H9 (cell line): ENCODE results near the gene BRD9. TPM values are rescaled to one million over a fixed set of nuclear protein-coding genes. Genes with fewer than 3 reads are reported as not detected.

Experiments
- DNase-seq: peaks from one replicate; pipeline ENCODE4 v3.0.0-alpha.2; 2017
- H2AFZ ChIP-seq: one replicate; pipeline ENCODE4 v1.6.1; 2013; ENCODE audit warnings: mild to moderate bottlenecking, low read length, control low read depth, moderate library complexity
- H2AK5ac ChIP-seq: 2 replicates; pipeline ENCODE4 v1.6.1; 2013; ENCODE audit warnings: low read length, control low read depth, mixed read lengths; ENCODE audit not compliant: insufficient read length
- H2BK120ac ChIP-seq: one replicate; pipeline ENCODE4 v1.6.1; 2013; ENCODE audit warnings: low read depth, mild to moderate bottlenecking, low read length, control low read depth, inconsistent platforms; ENCODE audit not compliant: poor library complexity, severe bottlenecking
- H2BK12ac ChIP-seq: 2 replicates; pipeline ENCODE4 v1.6.1; 2013; ENCODE audit warnings: low read length, control low read depth, mixed read lengths, low read depth; ENCODE audit not compliant: insufficient read length
- H2BK15ac ChIP-seq: 2 replicates; pipeline ENCODE4 v1.6.1; 2013; ENCODE audit warnings: low read depth, low read length, control low read depth
- H2BK20ac ChIP-seq: one replicate; pipeline ENCODE4 v1.6.1; 2013; ENCODE audit warnings: low read depth, mild to moderate bottlenecking, low read length, control low read depth, inconsistent platforms; ENCODE audit not compliant: poor library complexity, severe bottlenecking
- H2BK5ac ChIP-seq: 2 replicates; pipeline ENCODE4 v1.6.1; 2013; ENCODE audit warnings: low read length, control low read depth, mixed read lengths; ENCODE audit not compliant: insufficient read length
- H3K14ac ChIP-seq: 2 replicates; pipeline ENCODE4 v1.6.1; 2013; ENCODE audit warnings: low read length, control low read depth; ENCODE audit not compliant: insufficient read depth
- H3K18ac ChIP-seq: 2 replicates; pipeline ENCODE4 v1.6.1; 2013; ENCODE audit warnings: low read depth, mild to moderate bottlenecking, mixed read lengths, low read length, control low read depth; ENCODE audit not compliant: insufficient read length
- H3K23ac ChIP-seq: 2 replicates; pipeline ENCODE4 v1.6.1; 2013; ENCODE audit warnings: low read length, control low read depth, mixed read lengths, low read depth; ENCODE audit not compliant: insufficient read length
- H3K23me2 ChIP-seq: 2 replicates; pipeline ENCODE4 v1.6.1; 2013; ENCODE audit warnings: low read depth, mild to moderate bottlenecking, mixed read lengths, low read length, control low read depth; ENCODE audit not compliant: insufficient read length, poor library complexity, severe bottlenecking
- H3K27ac ChIP-seq: 2 replicates; pipeline ENCODE4 v1.5.1; 2013; ENCODE audit warnings: low read length, control low read depth, mixed read lengths, low read depth; ENCODE audit not compliant: insufficient read length
- H3K27me3 ChIP-seq: 2 replicates; pipeline ENCODE4 v1.6.1; 2013; ENCODE audit warnings: low read length, control low read depth, inconsistent platforms; ENCODE audit not compliant: insufficient read depth
- H3K4ac ChIP-seq: 2 replicates; pipeline ENCODE4 v1.6.1; 2013; ENCODE audit warnings: low read depth, mild to moderate bottlenecking, control low read depth, inconsistent platforms, low read length, moderate library complexity
- H3K4me1 ChIP-seq: 2 replicates; pipeline ENCODE4 v1.6.1; 2013; ENCODE audit warnings: low read length, control low read depth, inconsistent platforms; ENCODE audit not compliant: insufficient read depth
- H3K4me2 ChIP-seq: 2 replicates; pipeline ENCODE4 v1.6.1; 2013; ENCODE audit warnings: low read length, control low read depth, mixed read lengths; ENCODE audit not compliant: insufficient read length, insufficient read depth
- H3K56ac ChIP-seq: 2 replicates; pipeline ENCODE4 v1.6.1; 2013; ENCODE audit warnings: low read depth, mild to moderate bottlenecking, mixed read lengths, low read length, control low read depth; ENCODE audit not compliant: insufficient read length
- H3K79me1 ChIP-seq: 2 replicates; pipeline ENCODE4 v1.6.1; 2013; ENCODE audit warnings: low read depth, mild to moderate bottlenecking, moderate library complexity, low read length, control low read depth, inconsistent platforms; ENCODE audit not compliant: insufficient read depth, poor library complexity, severe bottlenecking
- H3K79me2 ChIP-seq: 2 replicates; pipeline ENCODE4 v1.6.1; 2013; ENCODE audit warnings: low read length, control low read depth, inconsistent platforms; ENCODE audit not compliant: insufficient read depth
- H3K9ac ChIP-seq: 2 replicates; pipeline ENCODE4 v1.6.1; 2013; ENCODE audit warnings: low read length, control low read depth, mixed read lengths; ENCODE audit not compliant: insufficient read length; ENCODE audit errors: extremely low read depth
- H3K9me3 ChIP-seq: one replicate; pipeline ENCODE4 v1.6.1; 2013; ENCODE audit warnings: low read depth, low read length, inconsistent platforms; ENCODE audit not compliant: control insufficient read depth
- H3T11ph ChIP-seq: one replicate; pipeline ENCODE4 v1.6.1; 2013; ENCODE audit warnings: mild to moderate bottlenecking, low read length, control low read depth, inconsistent platforms
- H4K20me1 ChIP-seq: one replicate; pipeline ENCODE4 v1.6.1; 2013; ENCODE audit not compliant: control insufficient read depth, insufficient read length, insufficient read depth
- H4K5ac ChIP-seq: 2 replicates; pipeline ENCODE4 v1.6.1; 2013; ENCODE audit warnings: low read depth, mild to moderate bottlenecking, mixed read lengths, low read length, control low read depth; ENCODE audit not compliant: insufficient read length
- H4K8ac ChIP-seq: replicated peaks from 2 replicates; pipeline ENCODE4 v1.6.1; 2013; ENCODE audit warnings: low read length, control low read depth, mixed read lengths, low read depth; ENCODE audit not compliant: insufficient read length
- H4K91ac ChIP-seq: 2 replicates; pipeline ENCODE4 v1.6.1; 2013; ENCODE audit warnings: low read depth, mild to moderate bottlenecking, moderate library complexity, mixed read lengths, low read length, control low read depth; ENCODE audit not compliant: insufficient read length
- H3K27ac Mint-ChIP-seq, 3 experiments: 2 replicates in 2 of 3; 3 replicates in 1 of 3; pipeline ENCODE4 v1.8.0; 2020 to 2021; ENCODE audit warnings: mixed read lengths in 3 of 3, mild to moderate bottlenecking in 1 of 3, moderate library complexity in 1 of 3
- H3K27me3 Mint-ChIP-seq: 2 replicates; pipeline ENCODE4 v1.8.0; 2021; ENCODE audit warnings: low read depth, mild to moderate bottlenecking, moderate library complexity, mixed read lengths
- H3K36me3 Mint-ChIP-seq, 3 experiments: 2 replicates in 2 of 3; 3 replicates in 1 of 3; pipeline ENCODE4 v1.8.0; 2020 to 2021; ENCODE audit warnings: low read depth in 3 of 3, mixed read lengths in 3 of 3; ENCODE audit not compliant: insufficient read depth in 1 of 3
- H3K4me1 Mint-ChIP-seq, 2 experiments: 2 replicates each; pipeline ENCODE4 v1.8.0; 2020; ENCODE audit warnings: mixed read lengths in 2 of 2
- H3K4me3 Mint-ChIP-seq, 2 experiments: 2 replicates in 1 of 2; 3 replicates in 1 of 2; pipeline ENCODE4 v1.8.0; 2020 to 2021; ENCODE audit warnings: mild to moderate bottlenecking in 2 of 2, mixed read lengths in 2 of 2, moderate library complexity in 1 of 2
- H3K9me3 Mint-ChIP-seq, 2 experiments: 2 replicates in 1 of 2; 3 replicates in 1 of 2; pipeline ENCODE4 v1.8.0; 2020; ENCODE audit warnings: mild to moderate bottlenecking in 2 of 2, mixed read lengths in 2 of 2, moderate library complexity in 1 of 2
- CTCF ChIP-seq: fragments of 200-600 bp; sonication (generic); conservative IDR thresholded peaks from 3 replicates; pipeline ENCODE4 v1.8.0; 2021; ENCODE audit warnings: antibody characterized with exemption, mild to moderate bottlenecking
- WGBS: extraction: QIAGEN DNeasy Blood & Tissue Kit; methylation state at CpG from one replicate; pipeline ENCODE4 v1.1.7; 2013; ENCODE audit warnings: missing lambda C conversion rate, low lambda C conversion rate, mixed read lengths; ENCODE audit not compliant: insufficient read length; ENCODE audit errors: extremely low coverage; 5-methylcytosine and 5-hydroxymethylcytosine counted together
- total RNA-seq: library from RNA; stranded (reverse); gene quantifications from 2 replicates; pipeline ENCODE4 v1.2.1, GENCODE V29; 2021

Gene BRD9
- total RNA-seq, 1 experiment from 2014 or later, result 70.5 TPM

GRCh38 chr5:862367-863243 lies 30.0 kb downstream of the BRD9 start:
- no peak overlapping the region for H3K9ac ChIP-seq
- H3K27ac ChIP-seq, result no peak overlapping the region
- H3K4me1 ChIP-seq, result no peaks in the 10 kb centered on the region
- H2AFZ ChIP-seq, result no peak overlapping the region
- Mint-ChIP-seq H3K9me3 (no peaks in the 10 kb centered on the region), H3K27me3 (no peaks in the 10 kb centered on the region; the same call in 1 of the 2 replicates), H3K4me3 (no peak overlapping the region), H3K36me3 (peaks cover 25 to 70% (median 30%) of the 10 kb centered on the region in 3 experiments), H3K4me1 (peaks cover 0 to 5% of the 10 kb centered on the region in 2 experiments; a peak in 3 of 4 replicates), H3K27ac (no peak overlapping the region)
- H2BK12ac ChIP-seq, result no peak overlapping the region
- no peak overlapping the region for H3K23ac ChIP-seq
- no peak overlapping the region for H3T11ph ChIP-seq
- H3K79me1 ChIP-seq, result no peaks in the 10 kb centered on the region
- no peak overlapping the region for H3K18ac ChIP-seq
- no peak overlapping the region for H4K5ac ChIP-seq
- no peaks in the 10 kb centered on the region for H3K9me3 ChIP-seq
- no peak for DNase-seq
- H3K79me2 ChIP-seq, result no peaks in the 10 kb centered on the region
- no peak overlapping the region for H2BK20ac ChIP-seq
- no peak for TF ChIP-seq CTCF
- H2BK5ac ChIP-seq, result no peak overlapping the region
- no peak overlapping the region for H3K4me2 ChIP-seq
- H3K23me2 ChIP-seq, result no peaks in the 10 kb centered on the region
- H3K27me3 ChIP-seq, result no peaks in the 10 kb centered on the region
- no peak overlapping the region for H2AK5ac ChIP-seq
- no peak overlapping the region for H2BK15ac ChIP-seq
- H4K8ac ChIP-seq, result no peak overlapping the region
- no peak overlapping the region for H3K56ac ChIP-seq
- no peak overlapping the region for H4K91ac ChIP-seq
- no CpG with 5 or more reads among the region's 25 CpGs for WGBS
- H3K14ac ChIP-seq, result no peak overlapping the region; the same call in 1 of the 2 replicates
- H2BK120ac ChIP-seq, result no peak overlapping the region
- H4K20me1 ChIP-seq, result peaks cover 2% of the 10 kb centered on the region
- H3K4ac ChIP-seq, result no peak overlapping the region
